DOHH2 (cell line): ENCODE measurements around the gene ZCCHC18.
A peak's percentile ranks its signal among the peaks of the same experiment; 100 is the strongest.
"Not testable (repeated sequence)": the region's sequence is repeated elsewhere in the genome, so short reads cannot be mapped to it uniquely, and the experiment has no call there.

Source experiments
- H3F3A ChIP-seq: fragments of 200-600 bp; sonication (generic), shearing (Covaris generic); 2 replicates; pipeline ENCODE4 v1.6.0; 2016; ENCODE audit warnings: antibody characterized with exemption, mild to moderate bottlenecking; ENCODE audit not compliant: control insufficient read depth, insufficient read depth
- H3K27ac ChIP-seq: fragments of 200-600 bp; sonication (generic); 2 replicates; pipeline ENCODE4 v1.5.1; 2014; ENCODE audit warnings: low read depth, mild to moderate bottlenecking, low read length, moderate library complexity
- H3K27me3 ChIP-seq: fragments of 200-600 bp; sonication (generic); 2 replicates; pipeline ENCODE4 v1.6.1; 2014; ENCODE audit warnings: mild to moderate bottlenecking, low read length, mixed read lengths; ENCODE audit not compliant: control insufficient read depth
- H3K36me3 ChIP-seq: fragments of 200-600 bp; sonication (generic); 2 replicates; pipeline ENCODE4 v1.6.1; 2014; ENCODE audit warnings: mild to moderate bottlenecking, low read length, moderate library complexity, mixed read lengths; ENCODE audit not compliant: control insufficient read depth
- H3K4me1 ChIP-seq: fragments of 200-600 bp; sonication (generic); 2 replicates; pipeline ENCODE4 v1.6.1; 2014; ENCODE audit warnings: mild to moderate bottlenecking, low read length, mixed read lengths; ENCODE audit not compliant: control insufficient read depth
- H3K4me2 ChIP-seq: fragments of 200-600 bp; sonication (generic); 2 replicates; pipeline ENCODE4 v1.6.0; 2014; ENCODE audit warnings: mild to moderate bottlenecking, low read length, moderate library complexity
- H3K4me3 ChIP-seq: fragments of 200-600 bp; sonication (generic); 2 replicates; pipeline ENCODE4 v1.5.1; 2014; ENCODE audit warnings: mild to moderate bottlenecking, low read length, mixed read lengths
- H3K79me2 ChIP-seq: fragments of 200-600 bp; sonication (generic); 2 replicates; pipeline ENCODE4 v1.6.1; 2014; ENCODE audit warnings: mild to moderate bottlenecking, low read length, mixed read lengths; ENCODE audit not compliant: control insufficient read depth
- H3K9me2 ChIP-seq: fragments of 200-600 bp; sonication (generic); replicated peaks from 2 replicates; pipeline ENCODE4 v1.6.1; 2014; ENCODE audit warnings: mild to moderate bottlenecking, low read length, mixed read lengths; ENCODE audit not compliant: control insufficient read depth
- H3K9me3 ChIP-seq: fragments of 200-600 bp; sonication (generic); 2 replicates; pipeline ENCODE4 v1.6.1; 2014; ENCODE audit warnings: antibody characterized with exemption, low read length, mixed read lengths; ENCODE audit not compliant: control insufficient read depth, insufficient read depth
- H4K20me1 ChIP-seq: fragments of 200-600 bp; sonication (generic); 2 replicates; pipeline ENCODE4 v1.6.0; 2014; ENCODE audit warnings: low read depth, mild to moderate bottlenecking, antibody characterized with exemption, low read length, moderate library complexity; ENCODE audit not compliant: control insufficient read depth, insufficient read depth
- CTCF ChIP-seq: fragments of 200-600 bp; sonication (generic); IDR thresholded peaks from one replicate; pipeline ENCODE4 v1.5.1; 2014; ENCODE audit warnings: antibody characterized with exemption, mild to moderate bottlenecking, low read depth, low read length; ENCODE audit not compliant: poor library complexity, severe bottlenecking
- EZH2phosphoT487 ChIP-seq: fragments of 200-600 bp; sonication (generic); IDR thresholded peaks from 2 replicates; pipeline ENCODE4 v1.6.1; 2017; ENCODE audit warnings: borderline replicate concordance, mild to moderate bottlenecking, antibody characterized with exemption, low read length, moderate library complexity, mixed read lengths

The ZCCHC18 gene

GRCh38 chrX:104105330-104106262 is 6.7 kb upstream of the ZCCHC18 start:
- Histone ChIP-seq H3K4me2 (no peak overlapping the region), H4K20me1 (no peaks in the 10 kb centered on the region), H3K9me2 (no peaks in the 10 kb centered on the region), H3K9me3 (no peaks in the 10 kb centered on the region), H3K4me1 (peaks cover 2% of the 10 kb centered on the region), H3K36me3 (no peaks in the 10 kb centered on the region), H3F3A (no peaks in the 10 kb centered on the region), H3K27me3 (no peaks in the 10 kb centered on the region), H3K4me3 (no peak overlapping the region), H3K27ac (no peak overlapping the region), H3K79me2 (no peaks in the 10 kb centered on the region)
- TF ChIP-seq EZH2phosphoT487 (no peak), CTCF (no peak)

- Histone ChIP-seq H3K4me2 (no peak overlapping the region), H3K79me2 (peaks cover 5% of the 10 kb centered on the region; the same call in 1 of the 2 replicates), H3K27me3 (no peaks in the 10 kb centered on the region)
Observed at GRCh38 chrX:104108955-104109354, 3.4 kb upstream of the ZCCHC18 start.

GRCh38 chrX:104110491-104111240 is 1.7 kb upstream of the ZCCHC18 start:
- peak overlapping the region; percentile 79 for H3K4me2 ChIP-seq
- peaks cover 24% of the 10 kb centered on the region for H3K4me1 ChIP-seq
- H3K9me3 ChIP-seq, H3K27me3 ChIP-seq, H3K36me3 ChIP-seq, H3F3A ChIP-seq, H4K20me1 ChIP-seq, H3K27ac ChIP-seq, H3K79me2 ChIP-seq, H3K9me2 ChIP-seq: not testable (repeated sequence)
- H3K4me3 ChIP-seq, result peak overlapping the region; percentile 77

More at GRCh38 chrX:104108955-104109354, 3.4 kb upstream of the ZCCHC18 start:
- no peak overlapping the region for H3K27ac ChIP-seq
- no peaks in the 10 kb centered on the region for H3K9me3 ChIP-seq
- H3F3A ChIP-seq, result no peaks in the 10 kb centered on the region
- TF ChIP-seq EZH2phosphoT487, result no peak
- TF ChIP-seq CTCF, result no peak
- no peak overlapping the region for H3K4me3 ChIP-seq
- no peaks in the 10 kb centered on the region for H4K20me1 ChIP-seq
- H3K9me2 ChIP-seq, result no peaks in the 10 kb centered on the region
- H3K4me1 ChIP-seq, result peaks cover 21% of the 10 kb centered on the region
- H3K36me3 ChIP-seq, result no peaks in the 10 kb centered on the region
